HEK293T (cell line): ENCODE results near the gene PLEKHM1.

Experiments
- ARNT ChIP-seq: fragments of 450-650 bp; IDR thresholded peaks from 2 replicates; pipeline ENCODE4 v1.6.1; 2017; ENCODE audit warnings: mild to moderate bottlenecking
- BHLHE40 ChIP-seq: fragments of 450-650 bp; IDR thresholded peaks from 2 replicates; pipeline ENCODE4 v1.6.1; 2016; ENCODE audit warnings: mild to moderate bottlenecking, moderate library complexity, borderline replicate concordance
- CTBP1 ChIP-seq: fragments of 450-650 bp; IDR thresholded peaks from 2 replicates; pipeline ENCODE4 v1.6.1; 2016; ENCODE audit warnings: borderline replicate concordance
- FOXK2 ChIP-seq: fragments of 450-650 bp; IDR thresholded peaks from 2 replicates; pipeline ENCODE4 v1.6.1; 2016; ENCODE audit warnings: mild to moderate bottlenecking
- HDGF ChIP-seq: fragments of 450-650 bp; IDR thresholded peaks from 2 replicates; pipeline ENCODE4 v1.6.1; 2017; ENCODE audit warnings: antibody characterized with exemption, borderline replicate concordance
- L3MBTL2 ChIP-seq: fragments of 450-650 bp; conservative IDR thresholded peaks from 2 replicates; pipeline ENCODE4 v1.6.1; 2016; ENCODE audit warnings: mild to moderate bottlenecking
- LEF1 ChIP-seq: fragments of 450-650 bp; IDR thresholded peaks from 2 replicates; pipeline ENCODE4 v1.6.1; 2017; ENCODE audit warnings: mild to moderate bottlenecking, borderline replicate concordance
- SP1 ChIP-seq: fragments of 450-650 bp; IDR thresholded peaks from 2 replicates; pipeline ENCODE4 v1.6.1; 2017
- SUZ12 ChIP-seq: fragments of 450-650 bp; IDR thresholded peaks from 2 replicates; pipeline ENCODE4 v1.6.1; 2016; ENCODE audit warnings: mild to moderate bottlenecking
- TARDBP ChIP-seq: fragments of 450-650 bp; IDR thresholded peaks from 2 replicates; pipeline ENCODE4 v1.6.1; 2016
- ZNF384 ChIP-seq: fragments of 450-650 bp; IDR thresholded peaks from 2 replicates; pipeline ENCODE4 v1.6.1; 2016
- TF ChIP-seq, protein P1 (sequence below): fragments of 450-650 bp; IDR thresholded peaks from 2 replicates; pipeline ENCODE4 v1.6.1; 2016

DNA sequence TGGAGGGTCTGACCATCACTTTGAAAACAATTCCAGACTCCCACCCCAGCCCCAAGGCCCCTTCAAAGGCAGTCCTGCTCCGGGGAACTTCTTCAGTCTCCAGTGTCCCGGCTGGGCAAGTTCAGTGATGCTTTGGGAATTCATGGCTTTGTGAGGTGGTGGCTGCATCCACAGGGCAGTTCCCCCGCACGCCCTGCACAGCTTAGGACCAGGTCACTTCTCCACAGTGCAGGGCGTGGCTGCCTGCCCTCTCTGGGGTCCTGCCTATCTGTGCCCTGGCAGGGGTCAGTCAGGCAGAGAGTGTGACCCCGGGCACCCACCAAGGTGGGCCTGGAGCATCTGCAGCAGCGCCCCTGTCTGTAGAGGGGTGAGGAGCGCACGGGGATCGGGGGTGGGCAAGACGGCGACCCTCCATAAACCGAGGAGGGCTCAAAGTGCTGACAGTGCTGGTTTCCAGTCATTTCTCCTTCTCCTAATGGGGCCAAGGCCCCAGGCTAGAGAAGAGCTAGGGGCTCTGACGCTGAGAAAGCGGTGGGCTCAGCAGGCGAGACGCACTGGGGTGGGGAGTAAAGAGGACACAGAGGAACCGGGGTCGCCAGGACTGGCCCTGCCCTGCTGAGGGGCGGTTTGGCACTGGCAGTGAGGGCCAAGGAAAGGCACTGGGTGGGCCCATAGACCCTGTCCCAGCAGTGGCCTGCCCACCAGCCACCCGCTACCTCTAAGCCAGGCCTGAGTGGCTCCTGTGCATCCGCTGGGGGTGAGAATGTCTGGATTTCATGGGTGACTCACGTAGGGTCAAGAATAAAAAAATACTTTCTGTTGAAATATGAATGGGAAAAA lies 53.7 kb downstream of the PLEKHM1 start:
- no peak for TF ChIP-seq SUZ12
- no peak for TF ChIP-seq ZNF384
- TF ChIP-seq ARNT = no peak
- TF ChIP-seq BHLHE40 = no peak
- TF ChIP-seq SP1 = no peak
- no peak for TF ChIP-seq FOXK2
- no peak for TF ChIP-seq L3MBTL2
- TF ChIP-seq HDGF = no peak
- no peak for TF ChIP-seq TARDBP
- TF ChIP-seq, protein P1, sequence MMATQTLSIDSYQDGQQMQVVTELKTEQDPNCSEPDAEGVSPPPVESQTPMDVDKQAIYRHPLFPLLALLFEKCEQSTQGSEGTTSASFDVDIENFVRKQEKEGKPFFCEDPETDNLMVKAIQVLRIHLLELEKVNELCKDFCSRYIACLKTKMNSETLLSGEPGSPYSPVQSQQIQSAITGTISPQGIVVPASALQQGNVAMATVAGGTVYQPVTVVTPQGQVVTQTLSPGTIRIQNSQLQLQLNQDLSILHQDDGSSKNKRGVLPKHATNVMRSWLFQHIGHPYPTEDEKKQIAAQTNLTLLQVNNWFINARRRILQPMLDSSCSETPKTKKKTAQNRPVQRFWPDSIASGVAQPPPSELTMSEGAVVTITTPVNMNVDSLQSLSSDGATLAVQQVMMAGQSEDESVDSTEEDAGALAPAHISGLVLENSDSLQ = no peak
- no peak for TF ChIP-seq LEF1
- TF ChIP-seq CTBP1 = no peak
